ENCODE data around the gene RBM6. TPM values are rescaled to one million over a fixed set of nuclear protein-coding genes. Genes with fewer than 3 reads are reported as not detected.

The RBM6 gene
- total RNA-seq, 6 experiments from 2014 or later, result 32.5 to 41.6 (median 34.5) TPM

- no peaks in the 10 kb centered on the region for H3K36me3 Mint-ChIP-seq (ENCODE audit: low read depth)
- DNase-seq, result peak; percentile 59
- H3K4me3 Mint-ChIP-seq, result peak overlapping the region; percentile 36; the same call in 1 of the 2 replicates
- H3K27ac Mint-ChIP-seq, result no peak overlapping the region
- peaks cover 20% of the 10 kb centered on the region for H3K27me3 Mint-ChIP-seq (ENCODE audit: insufficient read depth)
- peaks cover 43% of the 10 kb centered on the region for H3K4me1 Mint-ChIP-seq (ENCODE audit: low read depth)
- no peaks in the 10 kb centered on the region for H3K9me3 Mint-ChIP-seq
- TF ChIP-seq CTCF (IDR thresholded peaks at IDR 0.05), result no peak
Observed at GRCh38 chr3:50126287-50127211, 186.6 kb downstream of the RBM6 start.

Other genes with a start within 250 kb of the RBM6 start
- under 1 TPM in 2 of 6 experiments, not detected in 4; 0.43 to 0.61 TPM for gene AMIGO3, start 220.5 kb upstream of the RBM6 start, total RNA-seq (2021; fragmentation: NEBNext Ultra II Directional; extraction: Animal tissue kit (Norgen Biotek cat#: 25700))
- gene GMPPB, start 216.2 kb upstream of the RBM6 start, total RNA-seq (2021; fragmentation: NEBNext Ultra II Directional; extraction: Animal tissue kit (Norgen Biotek cat#: 25700)), result 10 to 100 TPM; 30.5 to 39.4 (median 34.8) TPM
- 10 to 100 TPM; 29.8 to 43.7 (median 38.4) TPM for gene IP6K1, start 153.6 kb upstream of the RBM6 start, total RNA-seq (2021; fragmentation: NEBNext Ultra II Directional; extraction: Animal tissue kit (Norgen Biotek cat#: 25700))
- gene CDHR4, start 140.3 kb upstream of the RBM6 start, total RNA-seq (2021; fragmentation: NEBNext Ultra II Directional; extraction: Animal tissue kit (Norgen Biotek cat#: 25700)), result under 1 TPM in 2 of 6 experiments, not detected in 4; 0.17 to 0.18 TPM
- 1 to 10 TPM; 3.2 to 4.3 (median 3.6) TPM for gene INKA1, start 136.9 kb upstream of the RBM6 start, total RNA-seq (2021; fragmentation: NEBNext Ultra II Directional; extraction: Animal tissue kit (Norgen Biotek cat#: 25700))
- 10 to 100 TPM; 11.9 to 32.6 (median 28.3) TPM for gene UBA7, start 126.2 kb upstream of the RBM6 start, total RNA-seq (2021; fragmentation: NEBNext Ultra II Directional; extraction: Animal tissue kit (Norgen Biotek cat#: 25700))
- gene TRAIP, start 83.6 kb upstream of the RBM6 start, total RNA-seq (2021; fragmentation: NEBNext Ultra II Directional; extraction: Animal tissue kit (Norgen Biotek cat#: 25700)), result 1 to 10 TPM; 3.4 to 7.5 (median 6.3) TPM
- gene CAMKV, start 70.2 kb upstream of the RBM6 start, total RNA-seq (2021; fragmentation: NEBNext Ultra II Directional; extraction: Animal tissue kit (Norgen Biotek cat#: 25700)), result not detected
- 1 to 10 TPM in 1 of 6 experiments, under 1 TPM in 5; 0.34 to 1.1 (median 0.80) TPM for gene MST1R, start 36.3 kb upstream of the RBM6 start, total RNA-seq (2021; fragmentation: NEBNext Ultra II Directional; extraction: Animal tissue kit (Norgen Biotek cat#: 25700))
- gene MON1A, start 10.3 kb upstream of the RBM6 start, total RNA-seq (2021; fragmentation: NEBNext Ultra II Directional; extraction: Animal tissue kit (Norgen Biotek cat#: 25700)), result 10 to 100 TPM; 13.6 to 20.3 (median 15.7) TPM
- 10 to 100 TPM; 69.3 to 83.8 (median 78.5) TPM for gene RBM5, start 148.8 kb downstream of the RBM6 start, total RNA-seq (2021; fragmentation: NEBNext Ultra II Directional; extraction: Animal tissue kit (Norgen Biotek cat#: 25700))
- 10 to 100 TPM; 20.5 to 35.6 (median 22.8) TPM for gene SEMA3F, start 215.2 kb downstream of the RBM6 start, total RNA-seq (2021; fragmentation: NEBNext Ultra II Directional; extraction: Animal tissue kit (Norgen Biotek cat#: 25700))